AG04450 (cell line): ENCODE data around the gene PAK5. TPM values are rescaled to one million over a fixed set of nuclear protein-coding genes. Genes with fewer than 3 reads are reported as not detected.

Experiments
- CTCF ChIA-PET: fragments of 300-600, 350-600 bp; formaldehyde crosslinking; extraction: SDS; loops from one replicate; lab custom pipeline; 2022; ENCODE audit warnings: antibody characterized with exemption, inconsistent platforms; lab: Charles Lee
- POLR2A ChIA-PET: fragments of 350-600 bp; formaldehyde crosslinking; extraction: SDS; loops from one replicate; lab custom pipeline; 2021; ENCODE audit warnings: antibody characterized with exemption, inconsistent platforms; lab: Yijun Ruan, JAX
- DNase-seq: peaks from one replicate; pipeline ENCODE4 v3.0.0-alpha.2; 2011; ENCODE audit warnings: low read depth, low spot score
- H3K27ac ChIP-seq: one replicate; pipeline ENCODE4 v1.5.1; 2012; ENCODE audit warnings: low read depth, low read length, control low read depth
- H3K27me3 ChIP-seq: one replicate; pipeline ENCODE4 v1.6.0; 2012; ENCODE audit warnings: low read length; ENCODE audit not compliant: control insufficient read depth, insufficient read depth
- H3K4me3 ChIP-seq: 2 replicates; pipeline ENCODE4 v1.5.1; 2011; ENCODE audit warnings: mild to moderate bottlenecking, low read depth, low read length, control low read depth
- H3K9me3 ChIP-seq: 2 replicates; pipeline ENCODE4 v1.5.1; 2012; ENCODE audit warnings: low read length; ENCODE audit not compliant: control insufficient read depth, insufficient read depth
- CTCF ChIP-seq: IDR thresholded peaks from 2 replicates; pipeline ENCODE4 v1.5.1; 2011; ENCODE audit warnings: low read depth, low read length, control low read depth, inconsistent platforms
- polyA plus RNA-seq: library from polyadenylated mRNA; depleted of rRNA; stranded (reverse); fragments of >200 nt; gene quantifications from 2 replicates; pipeline ENCODE4 v1.2.3, GENCODE V29; 2011

The PAK5 gene
- polyA plus RNA-seq, 1 experiment = not detected

- H3K9me3 ChIP-seq = no peaks in the 10 kb centered on the region
- ChIA-PET CTCF (interaction anchor here (1.5 to 1.6 kb wide), 2 partner anchors 228 to 277 kb away, joined by 4 read pairs; no protein-coding TSS in a partner anchor), POLR2A (no interaction called here)
- TF ChIP-seq CTCF = no peak
- no peak overlapping the region for H3K4me3 ChIP-seq
- no peak for DNase-seq
- no peaks in the 10 kb centered on the region for H3K27me3 ChIP-seq
- H3K27ac ChIP-seq = no peak overlapping the region
Measured at GRCh38 chr20:9635750-9636149, 203.1 kb downstream of the PAK5 start.

- no peak for DNase-seq
- ChIA-PET POLR2A (no interaction called here), CTCF (interaction anchor here (0.7 to 1.0 kb wide), 2 partner anchors 25 to 52 kb away, joined by 3 to 4 read pairs; no protein-coding TSS in a partner anchor)
- Histone ChIP-seq H3K27me3 (no peaks in the 10 kb centered on the region), H3K4me3 (no peak overlapping the region), H3K27ac (no peak overlapping the region), H3K9me3 (no peaks in the 10 kb centered on the region)
- no peak for TF ChIP-seq CTCF
Measured at GRCh38 chr20:9634327-9634726, 204.5 kb downstream of the PAK5 start.

DNA sequence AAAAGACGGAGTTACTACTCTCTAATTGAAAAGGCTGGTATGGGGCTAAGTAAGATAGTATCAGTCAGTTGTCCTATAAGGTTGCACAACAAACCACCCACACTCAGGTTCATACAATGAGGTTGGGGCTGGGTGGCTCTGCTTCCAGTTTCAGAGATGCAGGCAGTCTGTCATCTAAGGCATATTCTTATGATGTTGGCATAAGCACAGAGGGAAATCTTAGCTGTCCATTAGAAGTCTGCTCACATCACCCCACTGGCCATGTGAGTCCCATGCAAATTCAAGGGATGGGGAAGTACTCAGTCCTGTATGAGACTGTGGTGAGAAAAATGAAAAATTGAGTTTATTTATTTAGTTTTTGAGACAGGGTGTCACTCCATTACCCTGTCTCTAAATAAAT lies 205.9 kb downstream of the PAK5 start:
- H3K9me3 ChIP-seq = no peaks in the 10 kb centered on the region
- TF ChIP-seq CTCF = no peak
- DNase-seq = no peak
- CTCF ChIA-PET = no interaction called here
- H3K27me3 ChIP-seq = no peaks in the 10 kb centered on the region
- POLR2A ChIA-PET = no interaction called here
- no peak overlapping the region for H3K4me3 ChIP-seq
- no peak overlapping the region for H3K27ac ChIP-seq

DNA sequence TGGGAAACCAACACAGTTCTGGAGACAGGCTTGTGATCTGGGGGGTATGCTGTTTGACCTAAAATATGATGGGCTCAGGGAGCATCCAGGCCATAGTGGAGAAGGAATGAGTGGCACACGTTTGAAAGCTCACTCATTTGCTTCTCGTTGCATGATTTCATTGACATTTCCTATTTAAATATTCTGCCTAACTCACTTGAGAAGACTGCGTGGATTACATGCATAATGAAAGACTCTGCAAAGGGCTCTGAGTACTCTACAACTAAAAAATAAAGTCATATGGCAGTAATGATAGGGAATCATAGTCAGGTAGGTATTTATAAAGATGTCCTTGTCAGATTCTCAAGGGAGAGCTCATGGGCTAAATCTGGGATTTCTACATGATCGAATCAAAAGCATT lies 206.6 kb downstream of the PAK5 start:
- H3K27me3 ChIP-seq = no peaks in the 10 kb centered on the region
- CTCF ChIA-PET = interaction anchor here (1.0 kb wide), 1 partner anchor 22 kb away, joined by 3 read pairs; no protein-coding TSS in a partner anchor
- TF ChIP-seq CTCF = no peak
- POLR2A ChIA-PET = no interaction called here
- no peaks in the 10 kb centered on the region for H3K9me3 ChIP-seq
- no peak overlapping the region for H3K4me3 ChIP-seq
- no peak for DNase-seq
- no peak overlapping the region for H3K27ac ChIP-seq

DNA sequence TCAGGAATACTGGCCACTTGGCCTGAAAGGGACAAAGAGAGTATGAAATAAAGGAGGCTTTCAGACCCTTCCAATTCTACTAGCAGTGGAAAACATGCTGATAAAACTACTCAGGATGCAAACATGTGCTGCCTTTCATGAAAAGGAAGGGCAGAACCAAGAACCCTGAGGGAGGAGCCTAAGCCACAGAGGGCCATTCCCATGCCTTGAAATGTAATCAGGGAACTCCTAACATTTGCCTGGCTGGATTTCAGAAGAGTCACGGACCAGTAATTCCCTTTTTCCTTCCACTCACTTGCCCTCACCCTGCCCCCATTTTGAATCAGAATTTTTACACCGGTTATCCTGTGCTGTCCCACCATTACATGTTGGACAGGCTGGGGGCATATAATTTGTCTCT lies 208.3 kb downstream of the PAK5 start:
- DNase-seq = no peak

More for the DNA sequence above, 208.3 kb downstream of the PAK5 start:
- no peak overlapping the region for H3K4me3 ChIP-seq
- TF ChIP-seq CTCF = no peak
- CTCF ChIA-PET = no interaction called here
- POLR2A ChIA-PET = no interaction called here
- H3K27me3 ChIP-seq = no peaks in the 10 kb centered on the region
- no peaks in the 10 kb centered on the region for H3K9me3 ChIP-seq
- no peak overlapping the region for H3K27ac ChIP-seq
